Measurements from ENCODE around the gene TMTC4. TPM values are rescaled to one million over a fixed set of nuclear protein-coding genes. Genes with fewer than 3 reads are reported as not detected.

TMTC4 gene
- total RNA-seq, 4 donors from 2014 or later: 8.6 to 13.7 (median 11.4) TPM

DNA sequence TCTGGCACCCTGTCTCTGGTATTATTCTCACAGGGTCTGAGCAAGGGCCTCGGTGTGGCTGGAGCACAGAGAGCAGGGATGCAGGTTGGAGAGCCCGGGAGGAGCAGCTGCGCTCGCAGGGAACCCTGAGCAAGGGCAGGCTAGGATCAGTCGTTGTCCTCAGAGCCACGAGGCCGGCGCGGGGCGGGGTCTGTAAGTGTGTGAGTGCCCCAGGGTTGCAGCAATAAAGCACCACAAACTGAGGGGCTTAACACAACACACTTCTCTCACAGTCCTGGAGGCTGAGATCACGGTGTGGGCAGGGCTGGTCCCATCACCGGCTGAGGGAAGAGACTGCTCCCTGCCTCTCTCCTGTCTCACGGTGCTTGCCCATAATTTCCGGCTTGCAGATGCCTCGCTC, 47.5 kb downstream of the TMTC4 start:
- TF ChIP-seq, protein P1, sequence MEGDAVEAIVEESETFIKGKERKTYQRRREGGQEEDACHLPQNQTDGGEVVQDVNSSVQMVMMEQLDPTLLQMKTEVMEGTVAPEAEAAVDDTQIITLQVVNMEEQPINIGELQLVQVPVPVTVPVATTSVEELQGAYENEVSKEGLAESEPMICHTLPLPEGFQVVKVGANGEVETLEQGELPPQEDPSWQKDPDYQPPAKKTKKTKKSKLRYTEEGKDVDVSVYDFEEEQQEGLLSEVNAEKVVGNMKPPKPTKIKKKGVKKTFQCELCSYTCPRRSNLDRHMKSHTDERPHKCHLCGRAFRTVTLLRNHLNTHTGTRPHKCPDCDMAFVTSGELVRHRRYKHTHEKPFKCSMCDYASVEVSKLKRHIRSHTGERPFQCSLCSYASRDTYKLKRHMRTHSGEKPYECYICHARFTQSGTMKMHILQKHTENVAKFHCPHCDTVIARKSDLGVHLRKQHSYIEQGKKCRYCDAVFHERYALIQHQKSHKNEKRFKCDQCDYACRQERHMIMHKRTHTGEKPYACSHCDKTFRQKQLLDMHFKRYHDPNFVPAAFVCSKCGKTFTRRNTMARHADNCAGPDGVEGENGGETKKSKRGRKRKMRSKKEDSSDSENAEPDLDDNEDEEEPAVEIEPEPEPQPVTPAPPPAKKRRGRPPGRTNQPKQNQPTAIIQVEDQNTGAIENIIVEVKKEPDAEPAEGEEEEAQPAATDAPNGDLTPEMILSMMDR (IDR thresholded peaks at IDR 0.05; ENCODE audit: low read depth): no peak

DNA sequence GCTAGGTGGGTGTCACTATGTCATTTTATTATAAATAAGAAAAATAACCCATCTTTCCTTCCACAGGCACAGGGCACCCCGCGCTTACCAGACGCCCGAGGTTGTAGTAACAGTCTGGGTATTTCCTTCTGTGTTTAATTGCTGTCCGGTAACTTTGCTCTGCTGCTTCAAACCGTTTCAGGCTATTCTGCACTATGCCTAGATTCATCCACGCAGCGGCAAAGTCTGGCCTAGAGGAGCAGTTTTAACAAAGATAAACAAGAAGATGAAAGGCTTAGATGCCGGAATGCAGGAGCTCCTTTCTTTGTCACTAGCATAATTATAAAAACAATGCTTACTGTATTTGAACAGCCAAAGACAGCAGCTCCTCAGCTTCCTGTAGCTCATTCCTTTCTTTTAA, 49.1 kb downstream of the TMTC4 start:
- TF ChIP-seq, protein P1 (IDR thresholded peaks at IDR 0.05; ENCODE audit: low read depth): no peak

DNA sequence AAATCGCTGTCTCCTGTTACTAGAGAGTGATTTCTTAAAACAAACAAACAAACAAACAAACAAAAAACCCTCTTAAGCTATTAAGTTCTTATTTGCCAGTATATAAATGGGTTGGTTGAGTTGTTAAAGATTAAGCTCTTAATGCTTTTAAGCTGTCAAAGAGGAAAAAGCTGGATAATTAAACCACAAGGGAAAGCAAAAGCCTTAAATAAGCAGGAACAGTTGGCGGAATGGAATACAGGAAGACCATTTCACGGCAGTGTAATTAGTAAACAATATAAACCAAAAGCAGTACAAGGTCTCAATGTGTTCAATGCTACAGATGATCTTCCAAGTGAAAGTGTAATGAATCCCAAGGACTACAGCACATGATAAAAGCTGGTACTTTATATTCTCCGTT, 53.8 kb downstream of the TMTC4 start:
- TF ChIP-seq, protein P1 (IDR thresholded peaks at IDR 0.05; ENCODE audit: low read depth): no peak

DNA sequence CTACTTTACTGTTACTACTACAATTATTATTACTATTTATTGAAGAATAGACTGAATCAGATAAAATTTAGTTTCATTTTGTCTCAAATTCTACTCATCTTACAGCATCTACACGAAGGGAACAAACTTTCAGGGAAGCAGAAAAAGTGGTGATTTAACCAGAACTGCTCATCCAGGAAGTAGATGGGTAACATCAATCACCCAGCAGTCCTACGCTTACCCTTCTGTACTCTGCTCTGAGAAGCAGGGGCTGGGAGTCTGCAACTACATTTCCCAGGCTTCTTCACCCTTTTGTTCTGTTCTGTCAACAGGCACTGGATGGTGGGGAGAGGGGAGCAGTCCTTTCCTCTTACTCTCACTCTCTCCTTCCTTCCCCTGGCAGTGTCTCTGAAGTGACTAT, 54.7 kb downstream of the TMTC4 start:
- TF ChIP-seq, protein P1 (IDR thresholded peaks at IDR 0.05; ENCODE audit: low read depth): no peak

DNA sequence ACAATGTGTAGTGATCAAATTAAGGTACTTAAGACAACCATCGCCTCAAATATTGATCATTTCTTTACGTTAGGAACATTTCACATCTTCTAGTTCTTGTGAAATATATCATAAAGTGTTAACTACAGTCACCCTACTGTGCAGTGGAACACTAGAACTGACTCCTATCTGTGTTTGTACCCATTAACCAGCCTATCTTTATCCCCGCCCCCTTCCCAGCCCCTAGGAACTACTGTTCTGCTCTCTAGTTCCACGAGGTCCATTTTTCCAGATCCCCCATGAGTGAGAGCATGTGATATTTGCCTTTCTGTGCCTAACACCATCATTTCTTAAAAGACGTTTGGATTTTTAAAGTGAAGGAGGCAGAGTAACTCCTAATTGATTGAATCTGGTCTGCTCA, 61.6 kb downstream of the TMTC4 start:
- TF ChIP-seq, protein P1 (IDR thresholded peaks at IDR 0.05; ENCODE audit: low read depth): no peak

DNA sequence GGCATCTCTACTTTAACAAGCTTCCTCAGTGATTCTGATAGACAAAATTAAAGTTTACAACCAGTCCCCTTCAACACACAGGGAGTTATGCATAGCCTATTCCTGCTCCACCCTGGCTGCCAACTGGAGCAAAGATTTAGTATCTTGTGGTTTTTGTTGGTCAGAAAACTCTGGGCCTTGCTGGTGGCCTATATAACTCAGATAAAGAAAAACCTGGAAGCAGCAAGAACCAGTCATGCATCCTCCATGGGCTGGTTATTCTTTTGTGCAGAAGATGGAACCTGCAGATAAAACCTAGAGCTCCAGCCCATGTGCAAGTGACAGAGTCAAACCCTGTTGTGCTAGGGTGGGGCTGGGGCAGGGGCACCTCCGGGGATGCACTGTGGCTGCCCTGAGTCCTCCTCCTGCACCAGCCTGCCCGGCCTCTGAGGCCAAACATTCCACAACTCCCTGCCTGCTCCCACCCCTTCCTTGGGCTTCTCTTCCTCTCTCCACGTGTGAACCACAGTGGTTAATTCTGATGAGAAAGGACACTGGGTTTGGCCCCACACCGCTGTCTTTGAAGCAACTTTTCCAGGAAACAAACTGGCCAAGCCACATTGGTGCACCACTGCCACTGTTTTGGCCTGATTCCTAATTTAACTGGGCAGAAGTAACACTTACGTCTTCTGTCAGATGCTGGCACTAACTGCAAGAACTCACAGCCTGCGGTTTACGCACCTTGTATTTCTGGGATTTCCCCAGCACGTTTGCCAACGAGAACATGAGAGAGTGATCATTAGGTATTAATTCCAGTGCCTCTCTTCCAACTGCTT, 62.7 kb downstream of the TMTC4 start:
- TF ChIP-seq, protein P1 (IDR thresholded peaks at IDR 0.05; ENCODE audit: low read depth): no peak

DNA sequence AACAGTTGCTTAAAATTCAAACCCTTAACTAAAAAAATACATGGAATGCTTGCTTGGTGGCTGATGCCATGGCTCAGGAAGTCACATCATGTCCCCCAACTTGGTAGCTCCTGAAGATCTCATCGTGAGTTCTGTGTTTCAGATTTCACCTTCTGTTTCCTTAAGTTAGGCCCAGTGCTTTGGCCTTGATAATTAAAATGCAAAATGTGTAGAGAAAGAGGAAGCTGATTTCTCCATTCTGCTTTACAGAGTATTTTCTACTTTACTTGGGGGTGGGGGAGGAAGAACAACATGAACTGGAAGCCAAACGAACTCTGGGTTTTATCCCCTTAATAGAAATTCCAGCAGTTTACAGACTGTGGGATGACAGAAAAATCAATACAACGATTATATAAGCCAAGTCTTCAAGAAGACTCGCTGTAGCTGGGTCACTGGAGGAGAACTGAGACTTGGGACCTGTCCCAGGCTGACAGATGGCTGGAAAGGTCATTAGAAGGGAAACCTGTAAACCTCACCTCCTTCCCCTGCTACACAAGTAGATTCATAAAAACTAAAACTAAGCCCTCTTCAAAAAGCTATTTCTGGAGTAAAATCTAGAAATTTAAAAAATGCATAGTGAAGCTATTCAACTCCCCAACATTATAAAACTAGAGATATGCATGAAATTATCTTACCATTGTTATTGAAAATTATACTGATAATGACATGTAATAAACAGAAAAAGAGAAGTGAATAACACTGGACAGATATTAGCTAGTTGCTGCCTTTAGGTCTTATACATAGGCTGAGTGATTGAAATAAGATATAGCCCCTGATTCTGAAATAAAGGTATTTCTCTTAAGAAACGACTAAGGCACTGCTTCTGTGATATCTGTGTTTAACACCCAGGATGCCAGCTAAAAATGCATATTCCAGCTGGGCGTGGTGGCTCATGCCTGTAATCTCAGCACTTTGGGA, 63.9 kb downstream of the TMTC4 start:
- TF ChIP-seq, protein P1 (IDR thresholded peaks at IDR 0.05; ENCODE audit: low read depth): no peak

Data from subcutaneous adipose tissue (tissue), 4 donors.